GM12892 (cell line): Measurements from ENCODE around the gene STUB1.

Source experiments
- POLR2A ChIP-seq: IDR thresholded peaks from 2 replicates; pipeline ENCODE4 v1.6.1; 2011; ENCODE audit warnings: low read depth, low read length, control low read depth
- POLR2AphosphoS5 ChIP-seq: IDR thresholded peaks from 2 replicates; pipeline ENCODE4 v1.6.1; 2011; ENCODE audit warnings: low read depth, low read length, control low read depth

DNA sequence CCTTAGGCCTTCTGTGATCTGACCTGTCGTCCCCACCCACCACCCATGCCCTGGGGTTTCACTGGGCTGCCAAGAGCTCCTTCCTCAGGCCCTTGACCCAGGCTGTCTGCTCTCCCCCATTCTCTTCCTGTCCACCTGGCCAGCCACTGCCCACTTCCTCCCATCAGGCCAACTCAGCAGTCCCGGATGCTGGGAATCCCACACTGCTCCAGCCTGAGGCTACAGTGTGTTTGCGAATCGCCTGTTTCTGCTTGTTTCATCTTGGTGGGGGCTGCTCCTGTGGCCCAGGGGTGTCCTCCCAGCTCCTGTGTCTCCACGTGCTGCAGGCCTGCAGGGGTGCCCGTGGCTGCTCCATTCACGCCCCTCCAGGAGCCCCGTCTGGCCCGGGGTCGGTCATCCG is 33.9 kb downstream of the STUB1 start:
- TF ChIP-seq POLR2A (no peak), POLR2AphosphoS5 (no peak)
